GM12865 (cell line): ENCODE measurements around the gene SYDE2.

Experiments
- DNase-seq: peaks from one replicate; pipeline ENCODE4 v3.0.0; 2010; ENCODE audit warnings: low read depth
- H3K4me3 ChIP-seq: 2 replicates; pipeline ENCODE4 v1.5.1; 2011; ENCODE audit warnings: mild to moderate bottlenecking, low read depth, low read length, control low read depth
- TF ChIP-seq, protein P1 (sequence below): IDR thresholded peaks from 2 replicates; pipeline ENCODE4 v1.5.1; 2011; ENCODE audit warnings: low read length, control low read depth, low read depth, inconsistent platforms; ENCODE audit not compliant: insufficient read depth; ENCODE audit errors: missing control alignments

The SYDE2 gene

DNA sequence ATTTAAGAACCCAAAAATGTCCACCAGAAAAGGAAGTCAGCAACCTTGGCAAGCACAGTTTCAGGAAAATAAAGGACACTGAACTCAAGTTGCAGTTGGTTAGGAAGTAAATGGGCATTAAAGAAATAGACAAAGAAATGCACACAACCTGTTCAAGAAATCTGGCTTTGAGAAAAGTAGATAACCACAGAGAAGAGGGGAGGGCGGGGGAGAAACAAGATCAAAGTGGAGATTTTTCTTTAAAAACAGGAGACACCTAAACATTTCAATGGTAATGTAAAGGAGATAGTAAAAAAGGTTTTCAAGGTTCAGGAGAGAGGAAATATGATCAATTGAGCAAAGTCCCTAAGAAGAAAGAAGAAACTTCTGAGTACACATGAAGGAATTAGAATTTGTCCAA is 29.1 kb downstream of the SYDE2 start:
- H3K4me3 ChIP-seq = no peak overlapping the region
- TF ChIP-seq, protein P1, sequence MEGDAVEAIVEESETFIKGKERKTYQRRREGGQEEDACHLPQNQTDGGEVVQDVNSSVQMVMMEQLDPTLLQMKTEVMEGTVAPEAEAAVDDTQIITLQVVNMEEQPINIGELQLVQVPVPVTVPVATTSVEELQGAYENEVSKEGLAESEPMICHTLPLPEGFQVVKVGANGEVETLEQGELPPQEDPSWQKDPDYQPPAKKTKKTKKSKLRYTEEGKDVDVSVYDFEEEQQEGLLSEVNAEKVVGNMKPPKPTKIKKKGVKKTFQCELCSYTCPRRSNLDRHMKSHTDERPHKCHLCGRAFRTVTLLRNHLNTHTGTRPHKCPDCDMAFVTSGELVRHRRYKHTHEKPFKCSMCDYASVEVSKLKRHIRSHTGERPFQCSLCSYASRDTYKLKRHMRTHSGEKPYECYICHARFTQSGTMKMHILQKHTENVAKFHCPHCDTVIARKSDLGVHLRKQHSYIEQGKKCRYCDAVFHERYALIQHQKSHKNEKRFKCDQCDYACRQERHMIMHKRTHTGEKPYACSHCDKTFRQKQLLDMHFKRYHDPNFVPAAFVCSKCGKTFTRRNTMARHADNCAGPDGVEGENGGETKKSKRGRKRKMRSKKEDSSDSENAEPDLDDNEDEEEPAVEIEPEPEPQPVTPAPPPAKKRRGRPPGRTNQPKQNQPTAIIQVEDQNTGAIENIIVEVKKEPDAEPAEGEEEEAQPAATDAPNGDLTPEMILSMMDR = no peak
- DNase-seq = no peak

DNA sequence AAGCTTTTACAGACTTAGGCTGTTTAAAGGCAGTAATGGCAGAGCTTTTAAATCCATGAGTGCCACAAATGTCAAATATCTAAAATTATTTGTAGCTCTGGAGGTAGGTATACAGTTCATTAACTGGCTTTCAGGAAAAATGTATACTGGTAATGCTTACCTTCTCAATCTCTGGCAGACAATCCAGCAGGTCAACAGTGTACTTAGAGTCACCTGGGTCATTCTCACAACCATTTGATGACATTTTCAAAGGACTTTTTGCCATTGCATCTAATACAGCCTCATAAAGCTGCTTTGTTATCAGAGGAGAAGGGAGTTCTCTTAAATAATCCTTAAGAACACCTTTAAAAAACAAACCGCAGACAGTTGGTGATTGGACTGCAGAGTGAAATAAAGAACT is 31.9 kb downstream of the SYDE2 start:
- TF ChIP-seq, protein P1 = no peak
- no peak for DNase-seq
- no peak overlapping the region for H3K4me3 ChIP-seq

DNA sequence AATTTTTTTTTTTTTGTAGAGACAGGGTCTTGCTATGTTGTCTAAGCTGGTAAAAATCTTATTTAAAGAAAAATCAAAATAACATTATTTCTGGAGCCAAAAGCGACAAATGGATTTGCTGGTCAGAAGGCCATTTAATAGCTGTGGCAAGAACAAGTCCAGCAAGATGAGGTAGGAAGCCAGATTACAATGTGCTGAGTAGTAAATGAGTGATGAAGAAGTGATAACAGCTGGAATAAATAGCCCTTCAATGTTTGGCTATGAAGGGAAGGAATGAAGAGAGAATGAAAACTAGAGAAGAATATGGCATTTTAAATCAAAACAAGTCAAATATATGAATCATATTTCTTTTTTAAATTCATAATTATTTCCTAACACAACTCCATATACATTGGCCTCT is 34.5 kb downstream of the SYDE2 start:
- DNase-seq = no peak
- TF ChIP-seq, protein P1 = no peak
- H3K4me3 ChIP-seq = no peak overlapping the region

DNA sequence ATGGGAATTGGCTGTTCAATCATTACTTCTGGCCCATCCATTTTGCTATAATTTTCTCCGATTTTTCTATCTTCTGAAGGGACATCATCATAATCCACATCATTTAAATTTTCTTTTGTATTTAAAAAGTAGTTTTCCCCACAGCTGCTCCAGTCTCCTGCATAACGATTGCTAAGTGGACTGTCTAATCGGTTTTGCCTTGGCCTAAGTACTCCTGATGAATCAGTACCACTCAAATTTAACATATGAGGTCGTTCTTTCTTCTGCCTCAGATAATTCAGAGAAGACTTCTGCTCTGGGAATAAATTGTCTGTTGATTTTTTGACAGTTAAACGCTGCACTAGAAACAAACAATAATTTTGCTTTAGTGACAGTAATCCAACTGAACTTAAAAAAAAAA is 41.9 kb downstream of the SYDE2 start:
- DNase-seq = no peak
- TF ChIP-seq, protein P1 = no peak
- no peak overlapping the region for H3K4me3 ChIP-seq

DNA sequence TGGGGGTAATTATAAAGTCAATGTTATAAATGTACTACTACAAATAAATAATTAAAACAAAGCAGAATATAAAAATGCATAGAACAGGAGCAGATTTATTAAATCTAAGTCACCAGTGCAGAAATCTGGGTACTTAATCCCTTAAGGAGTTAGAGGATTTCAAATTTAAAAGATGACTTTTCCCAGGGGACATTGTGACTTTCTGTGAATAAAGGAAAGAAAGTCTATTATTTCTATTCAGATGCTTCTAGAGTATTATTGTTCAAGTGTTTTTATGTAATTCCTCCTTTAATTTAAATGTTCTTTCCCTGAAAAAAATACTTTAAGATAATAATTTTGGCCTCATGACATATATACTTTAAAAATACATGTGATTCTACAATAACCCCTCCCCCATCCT is 43.4 kb downstream of the SYDE2 start:
- TF ChIP-seq, protein P1 = no peak

DNA sequence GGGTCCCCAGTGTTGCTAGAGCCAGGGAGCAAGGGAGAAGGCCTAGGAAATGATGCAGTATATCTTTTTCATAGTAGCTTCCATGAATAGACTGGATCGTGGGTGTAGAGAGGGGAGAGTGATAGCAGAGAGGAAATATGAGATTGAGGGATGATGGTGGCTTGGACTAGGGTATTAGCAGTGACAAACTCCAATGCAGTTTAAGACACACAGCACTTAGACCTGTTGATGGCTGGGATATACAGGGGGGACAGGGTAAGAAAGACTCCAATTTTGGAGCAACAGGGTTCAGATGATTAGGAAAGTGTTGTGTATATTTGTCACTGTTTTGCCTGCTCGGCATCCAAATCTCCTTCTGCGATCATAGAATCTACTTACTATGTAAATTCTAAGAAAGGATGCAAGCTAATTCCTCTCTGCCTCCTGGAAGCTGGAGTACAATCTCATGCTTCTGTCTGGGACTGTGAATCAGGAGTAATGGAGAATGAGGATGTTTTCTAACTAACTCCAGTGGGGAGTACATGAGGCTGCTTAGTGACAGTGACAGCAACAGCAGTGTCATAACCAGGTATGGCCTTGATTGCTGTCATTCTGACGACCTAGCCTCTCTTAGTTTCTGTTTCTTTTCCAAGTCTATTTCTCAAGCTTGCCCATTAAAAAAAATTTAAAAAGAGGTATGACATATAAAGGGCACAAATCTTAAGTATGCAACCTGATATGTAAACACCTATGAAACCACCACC is 47.5 kb downstream of the SYDE2 start:
- no peak overlapping the region for H3K4me3 ChIP-seq
- TF ChIP-seq, protein P1 = no peak
- peak; percentile 59 for DNase-seq

More for the DNA sequence above, 43.4 kb downstream of the SYDE2 start:
- H3K4me3 ChIP-seq = no peak overlapping the region
- no peak for DNase-seq

DNA sequence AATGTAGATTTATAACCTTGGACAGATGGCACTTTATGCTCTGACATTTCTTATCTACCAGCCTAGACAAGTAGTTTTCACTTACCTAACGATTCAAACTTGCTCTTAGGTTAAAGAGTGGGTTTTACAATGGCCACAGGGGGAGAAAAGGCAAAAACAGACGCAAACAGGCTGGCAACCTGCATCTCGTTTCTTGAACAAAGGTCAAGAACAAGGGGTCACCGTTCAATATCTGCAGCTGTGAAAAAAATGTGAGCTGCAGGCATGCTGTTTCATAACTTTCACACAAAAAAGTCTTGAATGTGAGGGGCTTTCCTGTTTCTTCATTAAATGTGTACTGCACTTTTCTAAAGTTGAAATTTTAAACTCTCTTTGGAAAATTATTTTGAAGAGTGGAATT is 49.4 kb downstream of the SYDE2 start:
- TF ChIP-seq, protein P1 = no peak
- H3K4me3 ChIP-seq = no peak overlapping the region
- DNase-seq = no peak
